Activated CD4-positive, alpha-beta T cell treated with anti-CD3 and anti-CD28 coated beads for 36 hours (primary cell): ENCODE data around the gene RAB30. TPM values are rescaled to one million over a fixed set of nuclear protein-coding genes. Genes with fewer than 3 reads are reported as not detected.

Source experiments
- ATAC-seq: fragments of 200-7000 bp; cut with Tn5 transposase; one replicate; pipeline ENCODE4 v1.10.0; 2021; ENCODE audit warnings: mild to moderate bottlenecking, moderate library complexity
- CTCF ChIA-PET: fragments of 350-600 bp; sonication (Branson Sonifier 250); formaldehyde crosslinking; loops from one replicate; lab custom pipeline; 2021; ENCODE audit warnings: antibody characterized with exemption; lab: Charles Lee
- POLR2A ChIA-PET: fragments of 350-600 bp; sonication (Branson Sonifier 250); formaldehyde crosslinking; loops from one replicate; lab custom pipeline; 2021; ENCODE audit warnings: antibody characterized with exemption, inconsistent platforms; lab: Charles Lee
- DNase-seq: peaks from one replicate; pipeline ENCODE4 v3.0.0-alpha.2; 2020
- H3K27ac Mint-ChIP-seq: one replicate; pipeline ENCODE4 v1.8.0; 2021; ENCODE audit warnings: mixed read lengths
- H3K27me3 Mint-ChIP-seq: one replicate; pipeline ENCODE4 v1.8.0; 2021; ENCODE audit warnings: mixed read lengths
- H3K36me3 Mint-ChIP-seq: one replicate; pipeline ENCODE4 v1.8.0; 2021; ENCODE audit warnings: low read depth, mixed read lengths
- H3K4me1 Mint-ChIP-seq: one replicate; pipeline ENCODE4 v1.8.0; 2021; ENCODE audit warnings: mixed read lengths
- H3K4me3 Mint-ChIP-seq: one replicate; pipeline ENCODE4 v1.8.0; 2021; ENCODE audit warnings: mild to moderate bottlenecking, moderate library complexity, mixed read lengths
- H3K9me3 Mint-ChIP-seq: one replicate; pipeline ENCODE4 v1.8.0; 2021; ENCODE audit warnings: low read depth, mixed read lengths
- intact Hi-C, 2 experiments: fragments of 100-400 bp; cut with DNase I in 1 of 2; cut with micrococcal nuclease in 1 of 2; formaldehyde crosslinking; loops; one replicate each; pipeline versions ENCODE4 v1.14.2 to v1.15.1; 2022 to 2024; cut with DNase I, micrococcal nuclease
- total RNA-seq, 2 experiments: library from RNA; stranded (reverse); gene quantifications; one replicate each; pipeline ENCODE4 v1.2.3, GENCODE V29; 2021

Gene RAB30
- total RNA-seq, 2 experiments from 2014 or later: 11.4 to 13.2 TPM

DNA sequence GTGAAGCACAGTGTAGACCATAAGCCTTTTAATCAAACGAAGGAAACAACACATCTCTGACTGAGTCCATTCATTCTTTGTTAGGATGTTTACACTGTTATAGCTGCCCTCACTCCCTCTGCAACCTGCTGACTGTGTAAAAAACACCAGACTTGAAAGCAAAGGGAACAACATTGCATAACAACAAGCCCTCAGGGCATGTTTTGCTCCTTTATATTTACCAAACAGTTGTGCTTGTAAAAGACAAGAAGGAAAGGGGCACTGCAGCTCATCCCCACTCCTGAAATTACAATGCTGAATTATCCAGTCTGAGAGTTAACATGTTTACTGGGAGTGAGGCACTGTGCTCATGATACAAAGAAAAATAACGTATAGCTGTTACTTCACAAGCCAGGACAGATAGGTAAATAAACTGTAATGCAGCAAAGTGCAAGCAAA is 46.4 kb downstream of the RAB30 start:
- POLR2A ChIA-PET: no interaction called here
- Mint-ChIP-seq H3K36me3 (no peaks in the 10 kb centered on the region), H3K4me3 (no peak overlapping the region), H3K27ac (no peak overlapping the region), H3K9me3 (no peaks in the 10 kb centered on the region), H3K27me3 (no peaks in the 10 kb centered on the region), H3K4me1 (peaks cover 24% of the 10 kb centered on the region)
- ATAC-seq (no peak), DNase-seq (no peak)
- CTCF ChIA-PET: interaction anchor here (0.6 to 1.0 kb wide), 2 partner anchors 21 to 140 kb away, joined by 3 to 4 read pairs; no protein-coding TSS in a partner anchor
- intact Hi-C loops: no loop called here

GRCh38 chr11:83024270-83024854 is 47.3 kb downstream of the RAB30 start:
- DNase-seq: no peak
- intact Hi-C loops: no loop called here
- POLR2A ChIA-PET: interaction anchor here (0.6 kb wide), 1 partner anchor 16 kb away, joined by 4 read pairs; no protein-coding TSS in a partner anchor
- no peaks in the 10 kb centered on the region for H3K27me3 Mint-ChIP-seq
- no peak overlapping the region for H3K4me3 Mint-ChIP-seq
- H3K4me1 Mint-ChIP-seq: peaks cover 24% of the 10 kb centered on the region
- no peaks in the 10 kb centered on the region for H3K9me3 Mint-ChIP-seq
- CTCF ChIA-PET: interaction anchor here (0.6 to 1.3 kb wide), 3 partner anchors 9 to 94 kb away, joined by 3 to 4 read pairs (median 4); no protein-coding TSS in a partner anchor
- no peaks in the 10 kb centered on the region for H3K36me3 Mint-ChIP-seq
- H3K27ac Mint-ChIP-seq: no peak overlapping the region
- ATAC-seq: peak; percentile 19

DNA sequence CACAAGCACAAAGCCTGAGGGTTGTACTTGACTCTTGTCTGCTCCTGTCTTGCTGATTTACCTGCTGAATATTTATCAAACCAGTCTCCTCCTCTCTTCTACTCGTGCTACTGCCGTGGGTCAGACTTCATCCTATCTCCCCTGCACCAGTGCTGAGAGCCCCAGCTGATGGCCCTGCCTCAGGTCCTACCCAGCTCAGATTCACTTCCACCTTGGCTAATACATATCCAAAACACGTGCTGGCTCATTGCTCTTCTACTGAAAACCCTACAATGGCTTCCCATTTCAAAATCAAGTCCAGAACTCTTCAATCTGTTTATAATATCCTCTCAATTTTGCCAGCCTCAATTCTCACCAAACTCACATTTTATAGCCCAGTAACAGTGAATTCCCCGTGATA is 48.3 kb downstream of the RAB30 start:
- no peaks in the 10 kb centered on the region for H3K9me3 Mint-ChIP-seq
- ChIA-PET CTCF (interaction anchor here (1.3 kb wide), 1 partner anchor 8 kb away, joined by 4 read pairs; no protein-coding TSS in a partner anchor), POLR2A (no interaction called here)
- H3K27me3 Mint-ChIP-seq: no peaks in the 10 kb centered on the region
- ATAC-seq (no peak), DNase-seq (no peak)
- no peak overlapping the region for H3K27ac Mint-ChIP-seq
- H3K4me3 Mint-ChIP-seq: no peak overlapping the region
- intact Hi-C loops: no loop called here
- H3K36me3 Mint-ChIP-seq: no peaks in the 10 kb centered on the region
- peaks cover 24% of the 10 kb centered on the region for H3K4me1 Mint-ChIP-seq

- no peaks in the 10 kb centered on the region for H3K9me3 Mint-ChIP-seq
- H3K27ac Mint-ChIP-seq: no peak overlapping the region
- intact Hi-C loops: no loop called here
- no peak for ATAC-seq
- no peak for DNase-seq
- ChIA-PET CTCF (interaction anchor here (0.7 to 2.0 kb wide), 4 partner anchors 11 to 41 kb away, joined by 3 to 5 read pairs (median 4); no protein-coding TSS in a partner anchor), POLR2A (no interaction called here)
- no peak overlapping the region for H3K4me3 Mint-ChIP-seq
- peaks cover 3% of the 10 kb centered on the region for H3K36me3 Mint-ChIP-seq
- H3K27me3 Mint-ChIP-seq: no peaks in the 10 kb centered on the region
- H3K4me1 Mint-ChIP-seq: peaks cover 24% of the 10 kb centered on the region
These were observed 49.9 kb downstream of the RAB30 start for GRCh38 chr11:83021780-83022125.

DNA sequence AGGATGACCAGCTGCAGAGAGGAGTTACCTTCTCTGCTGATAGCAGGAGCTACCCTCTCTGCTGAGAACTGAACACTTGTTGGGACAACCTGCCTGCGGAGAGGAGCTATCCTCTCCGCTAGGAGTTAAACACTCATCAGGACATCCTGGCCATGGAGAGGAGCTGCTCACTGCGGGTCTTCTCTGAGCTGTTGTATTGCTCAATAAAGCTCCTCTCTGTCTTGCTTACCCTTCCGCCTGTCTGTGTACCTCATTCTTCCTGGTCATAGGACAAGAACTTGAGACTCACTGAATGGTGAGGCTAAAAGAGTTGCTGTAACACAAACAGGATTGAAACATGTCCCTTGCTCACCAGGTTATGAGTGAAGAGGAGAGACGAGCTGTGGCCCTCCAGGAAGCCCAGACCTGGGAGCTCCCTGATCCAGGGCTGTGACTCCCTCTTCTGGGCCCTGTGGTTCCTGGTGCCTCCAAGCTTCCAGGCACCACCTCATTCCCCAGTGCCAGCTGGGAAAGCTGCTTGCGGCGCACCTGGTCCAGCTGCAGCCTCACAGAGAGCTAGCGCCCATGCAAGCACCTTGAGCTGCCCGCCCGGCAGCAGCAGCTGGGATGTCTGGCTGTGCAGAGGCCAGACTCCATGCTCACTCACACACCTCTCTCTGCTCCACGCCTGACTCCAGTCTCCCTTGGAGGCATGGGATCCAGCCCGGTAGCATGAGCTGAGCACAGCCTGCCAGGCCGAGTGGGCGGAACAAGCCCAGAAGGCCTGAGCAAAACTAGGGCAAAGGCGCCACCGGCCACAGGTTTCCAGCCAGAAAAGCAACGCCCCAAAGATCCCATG is 50.5 kb downstream of the RAB30 start:
- Mint-ChIP-seq H3K4me3 (no peak overlapping the region), H3K36me3 (peaks cover 3% of the 10 kb centered on the region), H3K9me3 (no peaks in the 10 kb centered on the region), H3K27ac (no peak overlapping the region), H3K27me3 (no peaks in the 10 kb centered on the region), H3K4me1 (peaks cover 20% of the 10 kb centered on the region)
- POLR2A ChIA-PET: no interaction called here
- intact Hi-C loops: no loop called here
- ATAC-seq: no peak
- no peak for DNase-seq
- CTCF ChIA-PET: interaction anchor here (0.7 to 2.0 kb wide), 3 partner anchors 11 to 42 kb away, joined by 3 to 5 read pairs (median 4); no protein-coding TSS in a partner anchor

- Mint-ChIP-seq H3K36me3 (peaks cover 3% of the 10 kb centered on the region), H3K27ac (no peak overlapping the region), H3K4me3 (no peak overlapping the region), H3K4me1 (peaks cover 19% of the 10 kb centered on the region), H3K9me3 (no peaks in the 10 kb centered on the region), H3K27me3 (no peaks in the 10 kb centered on the region)
- intact Hi-C loops: no loop called here
- no peak for DNase-seq
- no peak for ATAC-seq
- POLR2A ChIA-PET: no interaction called here
- CTCF ChIA-PET: interaction anchor here (0.7 to 1.5 kb wide), 3 partner anchors 12 to 103 kb away, joined by 3 to 4 read pairs (median 4); no protein-coding TSS in a partner anchor
These were observed 51.7 kb downstream of the RAB30 start for GRCh38 chr11:83019888-83020579.

DNA sequence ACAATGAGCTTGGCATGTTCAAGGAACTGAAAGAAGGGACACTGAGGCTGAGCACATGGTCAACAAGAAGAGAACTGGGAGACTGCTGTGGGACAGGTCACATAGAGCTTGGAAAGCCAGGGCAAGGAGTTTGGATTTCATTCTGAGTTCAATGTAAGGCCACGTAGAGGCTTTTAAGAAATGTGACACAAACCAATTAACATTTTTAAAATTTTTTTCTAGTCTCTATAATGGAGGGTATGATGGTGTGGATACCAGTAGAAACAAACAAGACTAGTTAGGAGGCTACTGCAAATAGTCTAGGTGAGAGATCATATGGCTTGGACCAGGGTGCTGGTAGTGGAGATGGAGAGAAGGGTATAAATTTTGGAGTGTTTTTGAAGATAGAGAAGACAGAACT is 56.7 kb downstream of the RAB30 start:
- CTCF ChIA-PET: no interaction called here
- no peaks in the 10 kb centered on the region for H3K27me3 Mint-ChIP-seq
- H3K27ac Mint-ChIP-seq: no peak overlapping the region
- H3K4me1 Mint-ChIP-seq: peaks cover 19% of the 10 kb centered on the region
- intact Hi-C loops: no loop called here
- DNase-seq (no peak), ATAC-seq (no peak)
- H3K9me3 Mint-ChIP-seq: no peaks in the 10 kb centered on the region
- H3K36me3 Mint-ChIP-seq: peaks cover 3% of the 10 kb centered on the region
- POLR2A ChIA-PET: no interaction called here
- no peak overlapping the region for H3K4me3 Mint-ChIP-seq

- ChIA-PET CTCF (no interaction called here), POLR2A (no interaction called here)
- no peaks in the 10 kb centered on the region for H3K27me3 Mint-ChIP-seq
- no peaks in the 10 kb centered on the region for H3K9me3 Mint-ChIP-seq
- DNase-seq (no peak), ATAC-seq (peak; percentile 39)
- H3K4me3 Mint-ChIP-seq: no peak overlapping the region
- intact Hi-C loops: no loop called here
- H3K36me3 Mint-ChIP-seq: no peaks in the 10 kb centered on the region
- no peak overlapping the region for H3K27ac Mint-ChIP-seq
- H3K4me1 Mint-ChIP-seq: peaks cover 34% of the 10 kb centered on the region
These were observed 59.3 kb downstream of the RAB30 start for GRCh38 chr11:83012168-83013067.

DNA sequence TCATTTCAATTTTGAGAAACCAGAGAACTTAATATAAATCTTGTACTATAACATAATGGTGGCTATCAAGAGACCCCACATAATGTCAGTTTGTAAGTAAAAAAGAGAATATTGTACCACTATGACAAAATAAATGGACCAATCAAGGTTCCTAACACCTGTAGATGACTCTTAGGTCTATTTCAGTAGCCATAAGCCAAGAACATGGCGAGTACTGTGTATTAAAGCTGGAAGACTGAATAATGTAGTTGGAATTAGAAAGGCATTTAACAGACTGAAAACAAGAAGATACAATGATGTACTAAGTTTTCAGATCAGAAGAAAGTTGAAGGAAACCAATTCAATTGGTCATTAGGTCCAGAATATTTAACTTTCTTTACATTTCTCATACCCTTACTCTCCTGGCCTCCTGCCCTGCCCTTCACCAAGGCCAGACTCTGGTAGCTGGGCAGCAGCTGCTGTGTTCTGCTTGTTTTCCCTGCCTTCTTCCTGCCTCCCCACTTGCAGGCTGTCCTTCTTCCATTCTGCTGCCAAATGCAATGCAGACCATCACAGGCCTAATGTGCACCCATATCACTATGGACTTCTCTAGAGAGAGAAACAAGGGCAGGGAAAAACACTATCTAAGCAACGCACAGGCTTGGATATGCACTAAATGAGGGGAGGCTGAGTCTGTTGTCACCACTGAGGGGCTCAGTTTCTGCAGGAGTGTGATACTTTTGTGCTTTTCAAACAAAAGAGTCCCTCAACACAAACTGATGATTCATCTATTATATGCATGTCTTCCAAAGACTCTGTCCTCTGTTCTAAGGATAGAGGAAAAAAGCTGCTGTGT is 60.1 kb downstream of the RAB30 start:
- intact Hi-C loops: no loop called here
- no peak overlapping the region for H3K4me3 Mint-ChIP-seq
- H3K27ac Mint-ChIP-seq: peak overlapping the region; percentile 5
- DNase-seq: no peak
- no peaks in the 10 kb centered on the region for H3K9me3 Mint-ChIP-seq
- ChIA-PET CTCF (no interaction called here), POLR2A (no interaction called here)
- H3K36me3 Mint-ChIP-seq: peaks cover 6% of the 10 kb centered on the region
- no peaks in the 10 kb centered on the region for H3K27me3 Mint-ChIP-seq
- peaks cover 42% of the 10 kb centered on the region for H3K4me1 Mint-ChIP-seq
- ATAC-seq: no peak

DNA sequence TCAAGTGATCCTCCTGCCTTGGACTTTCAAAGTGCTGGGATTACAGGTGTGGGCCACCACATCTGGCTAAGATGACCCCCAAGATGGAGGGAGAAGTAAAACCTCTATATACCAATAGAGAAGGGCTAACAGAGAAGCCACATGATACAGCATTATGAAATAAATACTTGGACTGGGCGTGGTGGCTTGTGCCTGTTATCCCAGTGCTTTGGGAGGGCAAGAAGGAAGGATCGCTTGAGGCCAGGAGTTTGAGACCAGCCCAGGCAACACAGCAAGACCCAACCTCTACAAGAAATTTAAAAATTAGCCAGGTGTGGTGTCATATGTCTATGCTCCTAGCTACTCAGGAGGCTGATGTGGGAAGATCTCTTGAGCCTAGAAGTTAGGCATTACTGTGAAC is 61.7 kb downstream of the RAB30 start:
- DNase-seq (no peak), ATAC-seq (no peak)
- ChIA-PET POLR2A (no interaction called here), CTCF (interaction anchor here (0.6 to 1.4 kb wide), 2 partner anchors 29 to 34 kb away, joined by 3 read pairs; no protein-coding TSS in a partner anchor)
- no peak overlapping the region for H3K4me3 Mint-ChIP-seq
- peaks cover 51% of the 10 kb centered on the region for H3K4me1 Mint-ChIP-seq
- intact Hi-C loops: loop anchor here in 1 of 2 experiments (5.0 kb wide), 2 partner anchors 47 to 147 kb away; partner anchors contain the start of gene PCF11
- no peaks in the 10 kb centered on the region for H3K9me3 Mint-ChIP-seq
- H3K36me3 Mint-ChIP-seq: peaks cover 6% of the 10 kb centered on the region
- H3K27ac Mint-ChIP-seq: no peak overlapping the region
- H3K27me3 Mint-ChIP-seq: no peaks in the 10 kb centered on the region
